Loucy (cell line): ENCODE measurements around the gene WDR75.
"Not testable (repeated sequence)": the region's sequence is repeated elsewhere in the genome, so short reads cannot be mapped to it uniquely, and the experiment has no call there.

ENCODE experiments used
- H2AFZ ChIP-seq: fragments of 200-600 bp; sonication (generic); 2 replicates; pipeline ENCODE4 v1.6.0; 2016; ENCODE audit warnings: antibody characterized with exemption, mild to moderate bottlenecking, low read length, moderate library complexity
- H3F3A ChIP-seq: fragments of 200-600 bp; 2 replicates; pipeline ENCODE4 v1.6.0; 2016; ENCODE audit warnings: antibody characterized with exemption, low read depth, mild to moderate bottlenecking
- H3K27me3 ChIP-seq: fragments of 200-600 bp; sonication (generic); 2 replicates; pipeline ENCODE4 v1.6.1; 2014; ENCODE audit warnings: low read length, mild to moderate bottlenecking; ENCODE audit not compliant: insufficient read depth, poor library complexity, severe bottlenecking
- H3K36me3 ChIP-seq: fragments of 200-600 bp; sonication (generic); 2 replicates; pipeline ENCODE4 v1.6.1; 2016; ENCODE audit warnings: low read length; ENCODE audit not compliant: insufficient read depth
- H3K4me1 ChIP-seq: fragments of 200-600 bp; sonication (generic); 2 replicates; pipeline ENCODE4 v1.5.1; 2014; ENCODE audit warnings: low read length, mild to moderate bottlenecking; ENCODE audit not compliant: insufficient read depth, poor library complexity, severe bottlenecking
- H3K4me2 ChIP-seq: fragments of 200-600 bp; sonication (generic); 2 replicates; pipeline ENCODE4 v1.6.0; 2014; ENCODE audit warnings: antibody characterized with exemption, low read length, low read depth, mild to moderate bottlenecking; ENCODE audit not compliant: poor library complexity, severe bottlenecking
- H3K4me3 ChIP-seq: fragments of 200-600 bp; sonication (generic); 2 replicates; pipeline ENCODE4 v1.5.1; 2014; ENCODE audit warnings: low read length, mild to moderate bottlenecking, mixed read lengths; ENCODE audit not compliant: poor library complexity, severe bottlenecking
- H3K79me2 ChIP-seq: fragments of 200-600 bp; sonication (generic); 2 replicates; pipeline ENCODE4 v1.6.1; 2014; ENCODE audit warnings: low read length; ENCODE audit not compliant: insufficient read depth
- H3K9ac ChIP-seq: fragments of 200-600 bp; sonication (generic); 2 replicates; pipeline ENCODE4 v1.6.0; 2014; ENCODE audit warnings: mild to moderate bottlenecking, low read depth, low read length, moderate library complexity; ENCODE audit not compliant: poor library complexity, severe bottlenecking
- H3K9me2 ChIP-seq: fragments of 200-600 bp; sonication (generic); replicated peaks from 2 replicates; pipeline ENCODE4 v1.6.1; 2016; ENCODE audit warnings: low read depth, low read length, mixed read lengths
- H3K9me3 ChIP-seq: fragments of 200-600 bp; sonication (generic); 2 replicates; pipeline ENCODE4 v1.6.1; 2014; ENCODE audit warnings: mild to moderate bottlenecking, antibody characterized with exemption, low read length, low read depth; ENCODE audit not compliant: insufficient read depth
- H4K20me1 ChIP-seq: fragments of 200-600 bp; sonication (generic); 2 replicates; pipeline ENCODE4 v1.6.0; 2014; ENCODE audit warnings: antibody characterized with exemption, low read length, mild to moderate bottlenecking; ENCODE audit not compliant: insufficient read depth, poor library complexity, severe bottlenecking
- EZH2phosphoT487 ChIP-seq: fragments of 200-600 bp; IDR thresholded peaks from 2 replicates; pipeline ENCODE4 v1.6.1; 2018; ENCODE audit warnings: antibody characterized with exemption, mild to moderate bottlenecking, moderate library complexity, borderline replicate concordance
- TF ChIP-seq, protein P1 (sequence below): fragments of 200-600 bp; sonication (generic); conservative IDR thresholded peaks from 2 replicates; pipeline ENCODE4 v1.5.1; 2014; ENCODE audit warnings: mild to moderate bottlenecking, antibody characterized with exemption, low read length

WDR75 gene

DNA sequence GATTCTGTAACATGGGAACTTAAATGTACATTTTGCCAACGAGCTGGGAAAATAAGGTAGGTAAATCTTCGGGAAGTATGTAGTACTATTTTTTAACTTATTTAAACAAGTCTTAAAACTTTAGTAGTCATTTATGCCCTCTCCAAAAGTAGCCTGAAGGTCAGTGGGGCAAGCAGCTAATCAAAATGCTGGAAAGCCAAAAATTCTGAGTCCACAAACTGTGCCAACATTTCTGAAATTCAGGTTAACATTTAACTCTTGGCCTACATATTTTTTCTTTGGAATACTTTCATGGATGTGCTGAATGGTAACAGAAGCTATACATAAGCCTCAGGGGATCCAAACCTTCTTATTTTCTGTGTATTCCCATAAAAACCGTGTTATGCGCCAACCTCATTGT lies 26.3 kb downstream of the WDR75 start:
- Histone ChIP-seq H3K9me2 (no peaks in the 10 kb centered on the region), H2AFZ (no peak overlapping the region), H3K27me3 (no peaks in the 10 kb centered on the region), H3K79me2 (no peaks in the 10 kb centered on the region), H3K4me3 (no peak overlapping the region), H3F3A (no peaks in the 10 kb centered on the region), H4K20me1 (no peaks in the 10 kb centered on the region), H3K9ac (no peak overlapping the region), H3K4me2 (no peak overlapping the region), H3K36me3 (peaks cover 84% of the 10 kb centered on the region), H3K9me3 (no peaks in the 10 kb centered on the region), H3K4me1 (no peaks in the 10 kb centered on the region)
- no peak for TF ChIP-seq EZH2phosphoT487
- TF ChIP-seq, protein P1, sequence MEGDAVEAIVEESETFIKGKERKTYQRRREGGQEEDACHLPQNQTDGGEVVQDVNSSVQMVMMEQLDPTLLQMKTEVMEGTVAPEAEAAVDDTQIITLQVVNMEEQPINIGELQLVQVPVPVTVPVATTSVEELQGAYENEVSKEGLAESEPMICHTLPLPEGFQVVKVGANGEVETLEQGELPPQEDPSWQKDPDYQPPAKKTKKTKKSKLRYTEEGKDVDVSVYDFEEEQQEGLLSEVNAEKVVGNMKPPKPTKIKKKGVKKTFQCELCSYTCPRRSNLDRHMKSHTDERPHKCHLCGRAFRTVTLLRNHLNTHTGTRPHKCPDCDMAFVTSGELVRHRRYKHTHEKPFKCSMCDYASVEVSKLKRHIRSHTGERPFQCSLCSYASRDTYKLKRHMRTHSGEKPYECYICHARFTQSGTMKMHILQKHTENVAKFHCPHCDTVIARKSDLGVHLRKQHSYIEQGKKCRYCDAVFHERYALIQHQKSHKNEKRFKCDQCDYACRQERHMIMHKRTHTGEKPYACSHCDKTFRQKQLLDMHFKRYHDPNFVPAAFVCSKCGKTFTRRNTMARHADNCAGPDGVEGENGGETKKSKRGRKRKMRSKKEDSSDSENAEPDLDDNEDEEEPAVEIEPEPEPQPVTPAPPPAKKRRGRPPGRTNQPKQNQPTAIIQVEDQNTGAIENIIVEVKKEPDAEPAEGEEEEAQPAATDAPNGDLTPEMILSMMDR: no peak

DNA sequence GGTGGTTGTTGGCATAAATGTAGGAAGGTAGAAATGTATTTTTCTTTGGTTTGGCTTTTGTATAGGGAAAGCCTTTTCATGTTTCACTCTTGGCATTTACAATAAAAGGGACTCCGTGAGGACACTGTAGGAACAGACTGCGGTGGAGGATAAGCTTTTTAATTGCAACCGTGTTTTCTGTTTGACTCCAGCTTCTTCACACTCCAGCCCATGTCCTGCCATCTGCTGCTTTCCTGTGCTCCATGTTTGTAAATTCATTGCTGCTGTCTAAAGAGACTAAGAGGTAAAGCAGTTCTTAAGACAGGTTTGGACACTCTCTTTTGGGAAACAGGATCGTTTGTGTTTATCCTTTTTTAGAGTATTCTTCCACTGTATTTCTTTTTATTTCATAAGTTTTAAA lies 33.3 kb downstream of the WDR75 start:
- no peaks in the 10 kb centered on the region for H3K4me1 ChIP-seq
- no peak overlapping the region for H2AFZ ChIP-seq
- H3K4me3 ChIP-seq: no peak overlapping the region
- no peak overlapping the region for H3K4me2 ChIP-seq
- no peaks in the 10 kb centered on the region for H4K20me1 ChIP-seq
- TF ChIP-seq, protein P1: no peak
- TF ChIP-seq EZH2phosphoT487: no peak
- no peaks in the 10 kb centered on the region for H3K9me2 ChIP-seq
- no peaks in the 10 kb centered on the region for H3F3A ChIP-seq
- H3K9me3 ChIP-seq: no peaks in the 10 kb centered on the region
- H3K27me3 ChIP-seq: no peaks in the 10 kb centered on the region
- no peak overlapping the region for H3K9ac ChIP-seq
- H3K79me2 ChIP-seq: no peaks in the 10 kb centered on the region
- peaks cover 51% of the 10 kb centered on the region for H3K36me3 ChIP-seq

DNA sequence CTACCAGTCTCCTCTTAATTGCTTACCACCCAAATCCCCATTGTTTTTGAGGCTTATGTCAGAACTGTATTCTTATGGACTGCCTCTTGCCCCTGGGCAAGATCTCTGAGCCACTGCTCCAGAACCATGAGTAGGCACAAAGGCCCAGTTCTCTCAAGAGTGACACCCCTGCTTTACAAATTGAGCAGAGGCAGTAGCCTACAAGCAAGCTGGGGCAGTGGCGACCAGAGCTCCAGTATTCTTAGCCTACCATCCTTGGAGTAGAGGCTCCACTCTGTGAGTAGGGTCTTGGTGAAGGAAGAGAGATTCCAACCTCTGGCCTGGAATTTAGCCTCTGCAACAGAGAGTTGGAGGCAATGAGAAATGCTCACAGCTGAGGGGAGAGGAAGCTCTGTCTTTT lies 36.5 kb downstream of the WDR75 start:
- Histone ChIP-seq H4K20me1 (no peaks in the 10 kb centered on the region), H3K36me3 (peaks cover 30% of the 10 kb centered on the region; the same call in 1 of the 2 replicates)

DNA sequence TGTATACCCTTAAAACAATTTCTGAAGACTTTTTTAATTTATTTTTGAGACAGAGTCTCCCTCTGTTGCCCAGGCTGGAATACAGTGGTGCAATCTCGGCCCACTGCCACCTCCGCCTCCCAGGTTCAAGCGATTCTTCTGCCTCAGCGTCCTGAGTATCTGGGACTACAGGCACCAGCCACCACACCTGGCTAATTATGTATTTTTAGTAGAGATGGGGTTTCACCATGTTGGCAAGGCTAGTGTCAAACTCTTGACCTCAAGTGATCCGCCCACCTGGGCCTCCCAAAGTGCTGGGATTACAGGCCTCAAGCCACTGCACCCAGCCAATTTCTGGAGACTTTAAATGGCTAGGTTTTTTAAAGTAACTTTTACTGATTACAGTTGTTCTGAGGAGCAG lies 37.0 kb downstream of the WDR75 start:
- H3K27me3 ChIP-seq, H4K20me1 ChIP-seq, H3K4me2 ChIP-seq, H3K9me3 ChIP-seq, H3K9me2 ChIP-seq, H3K79me2 ChIP-seq, H3K9ac ChIP-seq, H3F3A ChIP-seq, H2AFZ ChIP-seq, H3K4me3 ChIP-seq, H3K4me1 ChIP-seq: not testable (repeated sequence)
- peaks cover 28% of the 10 kb centered on the region; the same call in 1 of the 2 replicates for H3K36me3 ChIP-seq

More for the DNA sequence above, 36.5 kb downstream of the WDR75 start:
- Histone ChIP-seq H3K27me3 (no peaks in the 10 kb centered on the region), H3K79me2 (no peaks in the 10 kb centered on the region), H3K4me2 (no peak overlapping the region), H3F3A (no peaks in the 10 kb centered on the region), H2AFZ (no peak overlapping the region), H3K9me2 (no peaks in the 10 kb centered on the region), H3K9ac (no peak overlapping the region), H3K9me3 (no peaks in the 10 kb centered on the region), H3K4me1 (no peaks in the 10 kb centered on the region), H3K4me3 (no peak overlapping the region)
- TF ChIP-seq EZH2phosphoT487: no peak
- TF ChIP-seq, protein P1: no peak
